ENCODE data around the gene MSL2. TPM values are rescaled to one million over a fixed set of nuclear protein-coding genes. Genes with fewer than 3 reads are reported as not detected.
"Not testable (repeated sequence)": the region's sequence is repeated elsewhere in the genome, so short reads cannot be mapped to it uniquely, and the experiment has no call there.

The MSL2 gene
- total and polyA plus RNA-seq, 10 donors, result 12.0 to 89.3 (median 56.3) TPM

DNA sequence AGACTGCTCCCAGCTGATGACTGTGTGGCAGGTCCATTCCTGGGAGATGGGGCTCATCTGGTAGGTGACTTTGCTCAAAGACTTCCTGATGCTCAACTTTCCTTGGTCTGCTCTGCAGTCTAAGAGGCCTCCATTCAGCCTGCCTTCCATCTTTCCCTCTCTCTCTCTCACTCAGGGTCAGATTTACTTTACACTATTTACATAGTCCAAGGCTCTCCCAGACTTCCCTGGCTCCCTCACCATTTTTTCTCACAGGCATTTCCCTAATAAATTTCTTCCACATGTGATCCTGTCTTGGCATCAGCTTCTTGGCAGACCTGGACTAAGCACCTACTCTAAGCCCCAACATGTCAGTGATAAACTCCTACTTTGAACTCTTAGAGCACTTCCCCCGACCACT is 41.0 kb upstream of the MSL2 start:
- H3K27ac ChIP-seq, result no peak overlapping the region
- WGBS, 5 donors, result 68 to 84% (median 73%) methylated on average over 1 of the region's 1 CpG
- H3K9me3 ChIP-seq, result no peaks in the 10 kb centered on the region
- DNase-seq, result no peak
- no peak for TF ChIP-seq POLR2A (IDR thresholded peaks at IDR 0.05)
- TF ChIP-seq, protein P1, sequence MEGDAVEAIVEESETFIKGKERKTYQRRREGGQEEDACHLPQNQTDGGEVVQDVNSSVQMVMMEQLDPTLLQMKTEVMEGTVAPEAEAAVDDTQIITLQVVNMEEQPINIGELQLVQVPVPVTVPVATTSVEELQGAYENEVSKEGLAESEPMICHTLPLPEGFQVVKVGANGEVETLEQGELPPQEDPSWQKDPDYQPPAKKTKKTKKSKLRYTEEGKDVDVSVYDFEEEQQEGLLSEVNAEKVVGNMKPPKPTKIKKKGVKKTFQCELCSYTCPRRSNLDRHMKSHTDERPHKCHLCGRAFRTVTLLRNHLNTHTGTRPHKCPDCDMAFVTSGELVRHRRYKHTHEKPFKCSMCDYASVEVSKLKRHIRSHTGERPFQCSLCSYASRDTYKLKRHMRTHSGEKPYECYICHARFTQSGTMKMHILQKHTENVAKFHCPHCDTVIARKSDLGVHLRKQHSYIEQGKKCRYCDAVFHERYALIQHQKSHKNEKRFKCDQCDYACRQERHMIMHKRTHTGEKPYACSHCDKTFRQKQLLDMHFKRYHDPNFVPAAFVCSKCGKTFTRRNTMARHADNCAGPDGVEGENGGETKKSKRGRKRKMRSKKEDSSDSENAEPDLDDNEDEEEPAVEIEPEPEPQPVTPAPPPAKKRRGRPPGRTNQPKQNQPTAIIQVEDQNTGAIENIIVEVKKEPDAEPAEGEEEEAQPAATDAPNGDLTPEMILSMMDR (IDR thresholded peaks at IDR 0.05 in 8 of 11, conservative IDR thresholded peaks at IDR 0.05 in 3 of 11), result no peak
- no peak for TF ChIP-seq POLR2AphosphoS5 (IDR thresholded peaks at IDR 0.05)
- H3K4me1 ChIP-seq, result no peaks in the 10 kb centered on the region
- no peak overlapping the region for H3K4me3 ChIP-seq
- peaks cover 0 to 4% (median 0%) of the 10 kb centered on the region in 7 donors for H3K27me3 ChIP-seq (replicated peaks in 1 of 7)
- intact Hi-C loops (cut with DNase I; ENCODE audit: low total_unique reads), result no loop called here
- no peaks in the 10 kb centered on the region for H3K36me3 ChIP-seq

DNA sequence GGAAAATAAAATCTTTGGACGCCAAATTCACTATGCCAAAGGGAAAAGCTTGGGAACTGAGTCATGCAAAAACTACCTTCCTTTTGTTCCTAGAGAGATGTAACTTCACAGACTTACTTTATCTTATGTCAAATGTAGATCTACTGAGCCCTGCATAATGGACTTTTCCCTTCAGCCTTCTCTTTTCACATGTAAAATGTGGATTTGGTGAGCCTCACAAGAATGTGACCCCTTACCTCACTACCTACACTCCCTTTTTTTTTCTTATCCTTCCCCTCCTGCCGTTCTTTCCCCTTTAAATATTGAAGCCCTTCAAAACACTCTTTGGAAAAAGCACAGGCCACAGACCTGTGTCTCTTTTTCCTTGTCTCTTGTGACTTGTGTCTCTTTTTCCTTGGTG is 40.0 kb upstream of the MSL2 start:
- no peaks in the 10 kb centered on the region for H3K36me3 ChIP-seq
- WGBS, 5 donors, result 67 to 89% (median 84%) methylated on average over 2 of the region's 2 CpGs
- H3K27ac ChIP-seq, result no peak overlapping the region
- no peak overlapping the region for H3K4me3 ChIP-seq
- H3K4me1 ChIP-seq, result no peaks in the 10 kb centered on the region
- no peak for DNase-seq
- peaks cover 0 to 4% (median 0%) of the 10 kb centered on the region in 7 donors for H3K27me3 ChIP-seq (replicated peaks in 1 of 7)
- intact Hi-C loops (cut with DNase I; ENCODE audit: low total_unique reads), result no loop called here
- H3K9me3 ChIP-seq, result no peaks in the 10 kb centered on the region
- TF ChIP-seq POLR2A (IDR thresholded peaks at IDR 0.05) (no peak), POLR2AphosphoS5 (IDR thresholded peaks at IDR 0.05) (no peak)
- TF ChIP-seq, protein P1 (IDR thresholded peaks at IDR 0.05 in 8 of 11, conservative IDR thresholded peaks at IDR 0.05 in 3 of 11), result no peak

DNA sequence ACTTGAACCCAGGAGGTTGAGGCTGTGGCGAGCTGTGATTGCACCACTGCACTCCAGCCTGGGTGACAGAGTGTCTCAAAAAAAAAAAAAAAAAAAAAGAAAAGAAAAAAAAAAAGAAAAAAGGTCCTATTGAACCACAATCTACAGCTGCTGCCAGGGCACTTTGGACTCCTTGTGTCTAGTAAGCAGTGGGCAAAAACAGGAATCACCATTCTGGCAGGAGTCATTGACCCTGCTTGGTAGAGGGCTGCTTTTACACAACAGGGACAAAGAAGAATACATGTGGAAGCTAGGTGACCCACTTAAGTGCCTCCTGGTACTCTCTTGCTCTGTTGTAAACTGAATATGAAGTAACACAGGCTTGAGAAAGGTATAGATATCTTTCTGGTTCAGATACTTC is 39.4 kb upstream of the MSL2 start:
- Histone ChIP-seq H3K36me3 (no peaks in the 10 kb centered on the region), H3K27ac (no peak overlapping the region), H3K27me3 (replicated peaks in 1 of 7) (peaks cover 0 to 4% (median 0%) of the 10 kb centered on the region in 7 donors), H3K9me3 (no peaks in the 10 kb centered on the region), H3K4me3 (no peak overlapping the region), H3K4me1 (no peaks in the 10 kb centered on the region)
- TF ChIP-seq, protein P1 (IDR thresholded peaks at IDR 0.05 in 8 of 11, conservative IDR thresholded peaks at IDR 0.05 in 3 of 11), result no peak
- TF ChIP-seq POLR2A (IDR thresholded peaks at IDR 0.05) (no peak), POLR2AphosphoS5 (IDR thresholded peaks at IDR 0.05) (no peak)
- intact Hi-C loops (cut with DNase I; ENCODE audit: low total_unique reads), result no loop called here
- DNase-seq, result no peak
- WGBS, 5 donors, result 69 to 94% (median 80%) methylated on average over 1 of the region's 1 CpG

DNA sequence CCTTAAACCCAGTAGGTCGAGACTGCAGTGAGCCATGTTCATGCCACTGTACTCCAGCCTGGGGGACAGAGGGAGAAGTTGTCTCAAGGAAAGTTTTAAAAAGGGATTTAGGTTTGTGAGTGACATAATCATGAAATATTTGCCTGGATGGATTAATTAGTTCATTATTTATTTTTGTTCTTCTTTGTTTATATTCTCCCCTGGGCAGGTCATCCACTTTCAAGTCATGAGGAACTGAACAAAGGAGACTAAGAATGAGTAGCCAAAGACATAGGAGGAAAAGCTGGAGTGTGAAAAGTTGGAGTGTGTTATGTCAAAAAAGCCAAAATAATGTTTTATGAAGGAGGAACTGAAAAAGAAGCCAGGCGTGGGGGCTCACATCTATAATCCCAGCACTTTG is 36.3 kb upstream of the MSL2 start:
- no peak for TF ChIP-seq POLR2A (IDR thresholded peaks at IDR 0.05)
- TF ChIP-seq, protein P1 (IDR thresholded peaks at IDR 0.05 in 8 of 11, conservative IDR thresholded peaks at IDR 0.05 in 3 of 11), result no peak
- TF ChIP-seq POLR2AphosphoS5 (IDR thresholded peaks at IDR 0.05), result no peak
- Histone ChIP-seq H3K36me3 (no peaks in the 10 kb centered on the region), H3K27ac (no peak overlapping the region), H3K9me3 (no peaks in the 10 kb centered on the region), H3K27me3 (replicated peaks in 1 of 7) (no peaks in the 10 kb centered on the region), H3K4me1 (no peaks in the 10 kb centered on the region), H3K4me3 (no peak overlapping the region)
- no peak for DNase-seq
- intact Hi-C loops (cut with DNase I; ENCODE audit: low total_unique reads), result no loop called here
- WGBS, 5 donors, result 54 to 83% (median 63%) methylated on average over 2 of the region's 2 CpGs

DNA sequence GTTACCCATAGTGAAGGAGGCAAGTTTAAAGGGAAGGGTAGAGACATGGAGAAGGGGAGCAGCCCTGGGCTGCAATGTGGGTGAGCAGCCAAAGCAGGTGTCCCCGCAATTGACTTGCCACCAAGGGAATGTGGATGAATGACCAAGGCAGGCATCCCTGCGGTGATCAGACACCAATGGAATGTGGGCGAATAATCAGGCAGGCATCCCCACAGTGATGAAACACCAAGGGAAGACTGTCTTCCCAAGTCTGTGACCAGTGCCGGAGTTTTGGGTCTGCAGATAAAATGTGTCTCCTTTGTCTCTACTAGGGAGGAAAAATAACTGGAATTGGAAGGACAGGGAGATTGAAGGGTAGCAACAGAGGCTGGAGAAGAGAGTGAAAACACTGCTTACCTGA is 26.6 kb upstream of the MSL2 start:
- 91 to 99% (median 94%) methylated on average over 4 of the region's 4 CpGs for WGBS, 5 donors
- H3K9me3 ChIP-seq, result peaks cover 0 to 22% (median 9%) of the 10 kb centered on the region in 8 donors
- H3K4me1 ChIP-seq; DNase-seq; H3K4me3 ChIP-seq; H3K27ac ChIP-seq; H3K27me3 ChIP-seq (replicated peaks in 1 of 7); H3K36me3 ChIP-seq; intact Hi-C loops (cut with DNase I; ENCODE audit: low total_unique reads): not testable (repeated sequence)
